ENCODE results near the gene MEF2B. TPM values are rescaled to one million over a fixed set of nuclear protein-coding genes. Genes with fewer than 3 reads are reported as not detected.
A peak's percentile ranks its signal among the peaks of the same experiment; 100 is the strongest.
"Not testable (repeated sequence)": the region's sequence is repeated elsewhere in the genome, so short reads cannot be mapped to it uniquely, and the experiment has no call there.

MEF2B gene
- total RNA-seq, 1 donor from 2014 or later = 0.49 TPM

- H3K9me3 ChIP-seq (replicated peaks) = peaks cover 1% of the 10 kb centered on the region
- peaks cover 1% of the 10 kb centered on the region for H3K36me3 ChIP-seq
- peak overlapping the region; percentile 85 for H3K27ac ChIP-seq (replicated peaks)
- no peak for TF ChIP-seq CTCF (IDR thresholded peaks at IDR 0.05; ENCODE audit: borderline replicate concordance)
- no peak for DNase-seq
- peaks cover 29% of the 10 kb centered on the region for H3K4me1 ChIP-seq
- peak overlapping the region; percentile 71 for H3K4me3 ChIP-seq
- intact Hi-C loops (cut with micrococcal nuclease) = loop anchor here (5.0 kb wide), 1 partner anchor 85 kb away; no protein-coding TSS in a partner anchor
- no peaks in the 10 kb centered on the region for H3K27me3 ChIP-seq (ENCODE audit: low read depth)
Observed at GRCh38 chr19:19137556-19138108, 32.4 kb downstream of the MEF2B start.

- Histone ChIP-seq H3K4me1 (peaks cover 29% of the 10 kb centered on the region), H3K36me3 (peaks cover 10% of the 10 kb centered on the region), H3K27ac (replicated peaks) (peak overlapping the region; percentile 85), H3K9me3 (replicated peaks) (peaks cover 14% of the 10 kb centered on the region)
- H3K4me3 ChIP-seq; H3K27me3 ChIP-seq (ENCODE audit: low read depth); DNase-seq: not testable (repeated sequence)
- intact Hi-C loops (cut with micrococcal nuclease) = loop anchor here (5.0 kb wide), 1 partner anchor 83 kb away; no protein-coding TSS in a partner anchor
Observed at GRCh38 chr19:19135713-19136112, 34.4 kb downstream of the MEF2B start.

GRCh38 chr19:19134687-19135158 is 35.3 kb downstream of the MEF2B start:
- peak; percentile 82 for DNase-seq
- H3K9me3 ChIP-seq (replicated peaks) = peaks cover 14% of the 10 kb centered on the region
- no peak for TF ChIP-seq CTCF (IDR thresholded peaks at IDR 0.05; ENCODE audit: borderline replicate concordance)
- H3K27ac ChIP-seq (replicated peaks) = peak overlapping the region; percentile 85
- H3K4me3 ChIP-seq = peak overlapping the region; percentile 33
- peaks cover 29% of the 10 kb centered on the region for H3K4me1 ChIP-seq
- peaks cover 10% of the 10 kb centered on the region for H3K36me3 ChIP-seq
- intact Hi-C loops (cut with micrococcal nuclease) = loop anchor here (5.0 kb wide), 1 partner anchor 82 kb away; no protein-coding TSS in a partner anchor
- no peaks in the 10 kb centered on the region for H3K27me3 ChIP-seq (ENCODE audit: low read depth)

- Histone ChIP-seq H3K4me3 (no peak overlapping the region), H3K36me3 (peaks cover 10% of the 10 kb centered on the region), H3K27me3 (ENCODE audit: low read depth) (no peaks in the 10 kb centered on the region), H3K4me1 (peaks cover 29% of the 10 kb centered on the region), H3K27ac (replicated peaks) (peak overlapping the region; percentile 85), H3K9me3 (replicated peaks) (peaks cover 14% of the 10 kb centered on the region)
- no peak for DNase-seq
- intact Hi-C loops (cut with micrococcal nuclease) = no loop called here
- no peak for TF ChIP-seq CTCF (IDR thresholded peaks at IDR 0.05; ENCODE audit: borderline replicate concordance)
Observed at GRCh38 chr19:19133985-19134384, 36.1 kb downstream of the MEF2B start.

GRCh38 chr19:19132912-19133311 is 37.2 kb downstream of the MEF2B start:
- DNase-seq = no peak
- peaks cover 26% of the 10 kb centered on the region for H3K4me1 ChIP-seq
- peaks cover 10% of the 10 kb centered on the region for H3K36me3 ChIP-seq
- no peak overlapping the region for H3K27ac ChIP-seq (replicated peaks)
- H3K4me3 ChIP-seq = no peak overlapping the region
- H3K9me3 ChIP-seq (replicated peaks) = peaks cover 14% of the 10 kb centered on the region
- H3K27me3 ChIP-seq (ENCODE audit: low read depth) = no peaks in the 10 kb centered on the region
- intact Hi-C loops (cut with micrococcal nuclease) = no loop called here
- no peak for TF ChIP-seq CTCF (IDR thresholded peaks at IDR 0.05; ENCODE audit: borderline replicate concordance)

- no peak for TF ChIP-seq CTCF (IDR thresholded peaks at IDR 0.05; ENCODE audit: borderline replicate concordance)
- H3K36me3 ChIP-seq = peaks cover 10% of the 10 kb centered on the region
- intact Hi-C loops (cut with micrococcal nuclease) = no loop called here
- H3K27ac ChIP-seq (replicated peaks) = no peak overlapping the region
- peaks cover 14% of the 10 kb centered on the region for H3K9me3 ChIP-seq (replicated peaks)
- no peak for DNase-seq
- H3K4me3 ChIP-seq = no peak overlapping the region
- H3K4me1 ChIP-seq = peaks cover 17% of the 10 kb centered on the region
- no peaks in the 10 kb centered on the region for H3K27me3 ChIP-seq (ENCODE audit: low read depth)
Observed at GRCh38 chr19:19131989-19132388, 38.1 kb downstream of the MEF2B start.

All from left ventricle myocardium inferior (tissue), 1 donor.